ENCODE measurements around the gene DSTN.
"Not testable (repeated sequence)": the region's sequence is repeated elsewhere in the genome, so short reads cannot be mapped to it uniquely, and the experiment has no call there.

DSTN gene

DNA sequence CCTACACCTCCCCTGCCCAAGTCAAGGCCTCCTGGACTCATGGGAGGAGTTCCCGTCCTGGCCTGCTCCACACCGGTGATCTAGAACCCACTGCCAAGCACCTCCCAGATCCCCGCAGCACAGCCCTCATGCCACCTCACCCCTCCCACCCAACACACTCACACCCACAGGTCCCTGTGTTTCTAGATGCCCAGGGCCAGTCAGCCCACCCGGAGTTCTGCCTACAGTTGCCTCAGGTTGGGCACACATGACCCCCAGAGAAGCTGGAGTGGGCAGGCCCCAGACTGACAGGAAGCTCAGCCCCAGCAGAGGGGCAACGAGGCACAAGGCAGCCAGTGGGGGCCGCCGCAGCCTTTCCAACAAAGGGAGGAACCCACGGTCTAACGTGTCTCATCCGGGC is 82.5 kb downstream of the DSTN start:
- DNase-seq, result no peak

DNA sequence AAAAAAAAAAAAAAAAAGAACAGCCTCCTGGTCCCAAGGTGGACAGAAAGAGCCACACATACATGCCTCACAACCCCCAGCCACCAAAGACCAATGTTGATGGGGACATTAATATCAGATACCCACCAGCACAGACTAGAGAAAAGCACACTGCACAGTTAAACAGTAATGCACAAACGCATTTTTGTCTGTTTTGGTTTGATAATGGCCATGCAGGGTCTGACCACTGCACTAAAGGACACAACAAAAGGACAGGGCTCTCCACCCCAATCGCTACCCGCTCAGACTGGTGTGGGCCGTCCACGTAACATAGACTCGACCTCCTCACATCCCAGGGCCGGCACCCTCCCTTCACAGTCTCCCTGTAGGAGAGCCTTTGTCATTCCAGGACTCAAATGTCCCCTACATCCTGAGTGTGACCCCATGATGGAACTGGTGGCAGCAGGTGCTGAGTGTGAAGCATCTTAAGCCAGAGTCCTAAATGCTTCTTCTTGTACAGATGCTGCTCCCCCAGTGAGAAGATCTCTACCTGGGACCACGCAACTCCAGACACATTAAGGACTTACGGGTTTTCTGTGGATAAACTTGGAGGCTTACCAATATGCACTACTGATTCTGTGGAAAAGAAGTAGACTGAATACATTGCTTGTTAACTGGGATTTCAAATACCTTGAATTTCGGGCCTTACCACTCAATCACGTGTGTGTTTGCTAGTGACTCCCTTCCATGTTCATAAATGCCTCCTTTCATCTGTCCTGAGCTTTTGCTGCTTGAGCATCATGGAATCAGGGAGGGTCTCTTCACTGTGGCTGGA is 84.2 kb downstream of the DSTN start:
- no peak for DNase-seq

DNA sequence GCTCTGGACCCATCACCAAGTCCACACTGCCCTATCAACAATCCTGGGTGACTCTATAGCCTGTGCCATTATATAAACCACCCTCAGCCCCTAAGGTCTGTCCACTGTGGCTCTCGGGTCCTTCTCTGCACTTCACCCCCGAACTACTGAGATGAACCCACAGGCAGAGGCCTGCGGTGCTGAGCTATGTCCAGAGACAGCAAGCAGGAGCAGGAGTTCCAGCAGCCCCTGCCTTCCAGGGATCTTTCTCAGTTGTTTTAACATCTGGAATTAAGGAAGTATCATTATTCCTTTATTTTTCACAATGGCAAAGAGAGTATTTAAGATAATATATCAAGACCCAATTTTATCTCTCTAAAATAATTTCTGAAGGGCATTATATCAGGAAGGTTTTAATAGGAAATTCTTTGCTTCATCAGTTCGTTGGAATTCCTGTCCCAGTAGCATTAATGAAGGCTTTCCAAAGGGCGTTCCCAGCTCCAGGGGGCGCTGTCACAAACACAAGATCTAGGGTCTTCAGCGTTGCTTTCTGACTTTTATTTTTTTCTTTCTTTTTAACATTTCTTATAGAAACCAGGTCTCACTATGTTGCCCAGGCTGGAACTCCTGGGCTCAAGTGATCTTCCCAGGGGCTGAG is 84.9 kb downstream of the DSTN start:
- DNase-seq, result no peak

DNA sequence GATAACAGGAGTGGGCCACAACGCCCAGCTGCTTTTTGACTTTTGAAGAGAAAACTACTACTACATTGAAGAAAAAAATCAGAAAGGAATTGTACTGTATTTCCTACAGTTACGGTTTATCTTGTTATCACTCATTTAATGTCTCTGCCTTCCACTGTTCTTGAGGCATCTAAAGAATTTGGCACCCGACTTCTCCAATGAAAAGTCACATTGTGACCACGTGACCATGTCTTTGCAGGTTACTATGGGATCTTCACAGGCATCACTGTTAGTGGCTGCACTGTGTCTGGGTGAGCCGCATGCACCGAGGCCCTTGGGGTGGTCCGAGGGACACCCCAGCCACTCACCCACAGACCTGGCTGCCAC is 85.4 kb downstream of the DSTN start:
- no peak for DNase-seq

DNA sequence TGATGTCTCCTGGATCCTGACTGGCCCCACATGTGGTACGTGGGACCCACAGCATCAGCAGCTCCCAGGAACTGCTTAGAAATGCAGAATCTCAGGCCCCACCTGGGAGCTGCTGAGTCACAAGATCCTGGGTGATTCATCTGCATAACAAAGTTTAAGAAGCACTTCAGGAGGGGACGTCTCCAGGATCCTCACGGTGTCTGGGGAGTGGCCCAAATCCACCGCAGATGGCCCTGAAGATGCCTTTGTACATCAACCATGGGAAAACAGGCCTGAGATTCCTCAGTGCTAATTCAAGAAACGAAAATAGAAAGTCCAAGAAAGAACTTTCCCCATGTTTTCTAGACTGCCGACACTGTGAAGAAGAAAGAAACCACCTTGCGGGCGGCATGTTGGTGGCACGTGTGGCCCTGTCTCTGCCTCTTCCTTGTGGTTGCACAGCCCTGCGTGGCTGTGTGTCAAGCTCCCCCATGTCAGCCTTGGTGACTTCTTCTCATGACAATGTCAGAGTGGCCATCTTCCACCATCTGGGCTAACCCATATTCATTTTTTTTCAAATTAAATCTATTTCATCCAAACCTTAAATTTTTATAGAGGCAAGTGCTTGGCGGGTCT is 86.1 kb downstream of the DSTN start:
- DNase-seq, result no peak

DNA sequence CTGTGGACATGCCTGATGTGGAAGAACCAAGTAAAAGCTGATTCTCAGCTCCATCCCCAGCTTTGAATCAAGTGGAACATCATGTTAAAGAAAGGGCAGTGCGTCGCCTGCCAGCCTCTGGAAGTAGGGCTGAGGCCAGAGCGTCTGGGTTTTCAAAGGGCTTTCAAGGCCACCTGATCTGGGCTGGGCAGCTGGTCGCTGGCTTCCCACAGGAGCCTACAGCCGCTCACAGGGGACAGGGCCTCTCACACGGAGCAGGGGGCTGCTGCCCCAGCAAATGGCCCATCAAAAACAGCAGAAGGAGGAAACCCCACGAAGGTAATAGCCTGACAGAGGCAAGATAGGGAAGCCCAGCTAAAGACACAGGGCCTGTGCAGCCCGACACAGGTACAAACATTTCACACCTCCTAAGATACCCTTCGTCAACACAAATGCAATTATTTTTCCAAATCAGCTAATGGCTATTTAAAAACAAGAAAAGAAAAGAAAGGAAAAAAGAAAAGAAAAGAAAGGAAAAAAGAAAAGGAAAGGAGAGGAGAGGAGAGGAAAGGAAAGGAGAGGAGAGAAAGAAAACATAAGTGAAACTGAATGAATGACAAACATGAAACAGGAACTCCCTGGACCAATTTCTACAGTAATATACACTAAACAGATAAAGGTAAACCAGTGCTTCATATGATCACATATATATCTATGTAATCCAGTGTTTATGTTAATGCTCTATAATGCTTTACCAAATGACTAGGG is 87.4 kb downstream of the DSTN start:
- DNase-seq, result no peak

DNA sequence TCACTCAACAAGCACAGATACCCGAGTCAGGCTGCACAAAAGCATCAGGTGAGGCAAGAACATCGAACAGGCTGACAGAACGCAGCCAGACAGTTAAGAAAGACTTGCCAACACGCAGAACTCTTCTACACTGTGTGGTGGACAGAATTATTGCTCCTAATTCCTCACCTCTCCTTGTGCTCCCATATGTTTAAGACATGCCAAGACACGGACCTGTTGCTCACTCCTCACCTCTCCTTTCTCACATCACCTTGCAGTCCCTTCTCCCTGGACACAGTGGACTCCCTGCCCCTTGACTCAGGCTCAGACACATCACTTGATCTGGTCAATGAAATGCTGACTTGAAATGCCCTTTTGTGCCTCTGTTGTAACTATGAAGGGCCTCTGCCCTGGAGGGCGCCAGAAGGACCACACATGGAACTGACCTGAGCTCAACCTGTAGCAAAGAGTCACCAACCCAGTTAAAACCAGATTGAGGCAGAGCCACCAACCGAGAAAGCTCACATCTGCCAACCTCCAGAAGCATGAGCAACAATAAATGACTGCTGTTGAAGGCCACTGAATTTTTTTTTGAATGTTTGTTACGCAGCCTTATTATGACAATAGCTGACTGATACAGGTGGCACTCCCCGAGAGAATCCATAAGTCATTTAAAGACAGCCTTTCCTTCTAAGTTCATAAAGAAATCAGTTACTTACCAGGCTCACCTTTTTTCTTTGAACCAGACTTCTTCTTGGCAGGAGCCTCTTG is 88.2 kb downstream of the DSTN start:
- no peak for DNase-seq

DNA sequence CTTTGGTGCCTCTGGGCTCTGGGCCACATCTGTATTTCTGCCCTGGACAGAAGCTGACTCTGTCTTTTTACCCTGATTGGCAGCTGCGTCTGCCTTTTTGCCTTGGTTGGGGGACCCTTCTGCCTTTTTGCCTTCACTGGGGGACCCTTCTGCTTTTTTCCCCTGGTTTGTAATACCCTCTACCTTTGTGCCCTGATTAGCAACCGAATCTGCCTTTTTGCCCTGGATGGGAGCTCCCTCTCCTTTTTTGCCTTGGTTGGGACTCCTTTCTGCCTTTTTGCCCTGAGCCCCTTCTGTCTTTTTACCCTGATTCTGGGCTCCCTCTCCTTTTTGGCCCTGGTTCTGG is 88.7 kb downstream of the DSTN start:
- no peak for DNase-seq

DNA sequence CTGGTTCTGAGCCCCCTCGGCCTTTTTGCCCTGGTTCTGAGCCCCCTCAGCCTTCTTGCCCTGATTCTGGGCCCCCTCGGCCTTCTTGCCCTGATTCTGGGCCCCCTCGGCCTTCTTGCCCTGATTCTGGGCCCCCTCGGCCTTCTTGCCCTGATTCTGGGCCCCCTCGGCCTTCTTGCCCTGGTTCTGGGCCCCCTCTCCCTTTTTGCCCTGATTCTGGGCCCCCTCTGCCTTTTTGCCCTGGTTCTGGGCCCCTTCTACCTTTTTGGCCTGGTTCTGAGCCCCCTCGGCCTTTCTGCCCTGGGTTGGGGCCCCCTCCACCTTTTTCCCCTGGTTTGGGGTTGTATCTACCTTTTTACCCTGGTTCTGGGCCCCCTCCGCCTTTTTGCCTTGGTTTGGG is 89.5 kb downstream of the DSTN start:
- DNase-seq, result not testable (repeated sequence)

Measured in NCI-H345 (cell line).